Renal pelvis (tissue), 4 donors: Measurements from ENCODE around the gene ANKRD63. TPM values are rescaled to one million over a fixed set of nuclear protein-coding genes. Genes with fewer than 3 reads are reported as not detected.

Experiments
- DNase-seq: peaks from one replicate; pipeline ENCODE4 v3.0.0-alpha.2; 2013
- polyA plus RNA-seq, 3 donors: library from polyadenylated mRNA; unstranded; fragments of 120-200 nt; gene quantifications; one replicate each; pipeline ENCODE4 v1.2.1, GENCODE V29; 2013; ENCODE audit not compliant: insufficient read length in 3 of 3

Gene ANKRD63
- polyA plus RNA-seq, 3 donors: 0.34 to 0.40 TPM; not detected in 1

DNA sequence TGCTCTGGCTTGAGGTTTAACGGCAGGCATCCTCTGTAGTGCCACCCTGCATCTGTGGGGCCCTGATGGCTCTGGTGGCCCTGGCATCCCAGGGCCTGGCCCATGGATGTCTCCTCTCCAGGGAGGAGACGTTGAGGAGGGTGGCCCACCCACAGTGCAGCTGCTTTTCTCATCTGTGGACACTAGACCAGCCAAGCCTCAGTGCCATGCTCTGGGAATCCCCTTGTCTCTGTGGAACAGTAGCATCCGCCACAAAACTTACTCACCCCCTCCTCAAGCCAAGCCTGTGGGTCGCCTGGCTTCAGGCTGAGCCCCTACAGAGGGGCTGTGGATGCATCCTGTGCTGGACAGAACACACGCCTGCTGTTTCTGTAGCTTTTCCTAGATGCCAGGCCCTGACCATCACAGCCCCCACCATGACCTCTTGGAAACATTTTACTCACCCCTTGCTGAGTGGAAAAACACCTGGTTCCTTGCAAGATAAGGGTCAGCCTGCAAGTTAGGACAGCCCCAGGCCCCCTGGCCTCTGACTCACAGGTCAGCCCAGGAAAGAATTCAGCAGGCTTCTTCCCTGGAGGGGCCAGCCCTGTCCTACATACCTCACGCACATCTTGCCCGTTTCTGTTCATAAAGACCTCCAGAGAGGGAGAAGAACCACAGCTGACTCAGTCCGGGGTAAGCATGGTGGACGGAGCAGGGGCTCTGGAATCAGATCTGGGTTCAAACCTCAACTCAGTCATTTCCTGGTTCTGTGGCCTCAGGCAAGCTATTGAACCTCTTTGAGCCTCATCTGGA, 25.0 kb downstream of the ANKRD63 start:
- no peak for DNase-seq

DNA sequence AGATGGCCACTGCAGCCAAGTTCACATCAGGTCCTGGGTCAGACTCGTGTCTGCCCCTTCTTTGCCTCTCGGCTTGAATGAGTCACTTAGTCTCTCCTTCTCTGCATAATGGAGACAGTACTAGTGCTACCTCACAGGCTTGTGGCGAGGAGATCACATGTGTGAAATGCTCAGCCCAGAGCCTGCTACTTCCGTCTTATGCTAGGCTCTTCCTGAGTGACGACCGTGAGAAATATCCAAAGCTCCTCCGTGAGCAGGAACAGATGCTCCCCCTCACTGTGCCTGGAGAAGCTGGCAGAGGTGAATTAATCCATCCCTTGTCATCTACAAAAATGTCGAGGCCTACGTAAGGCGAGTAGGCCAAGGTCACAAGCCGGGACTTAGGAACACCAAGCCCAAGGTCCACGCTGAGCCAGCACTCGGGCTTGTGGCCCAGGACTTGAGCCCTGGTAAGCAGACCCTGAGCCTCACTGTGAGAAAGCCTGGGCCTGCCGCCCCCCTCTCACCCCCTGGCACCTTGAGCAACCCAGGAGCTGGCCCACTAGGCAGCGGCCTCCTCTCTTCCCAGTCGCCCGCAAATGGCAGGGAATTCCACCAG, 26.1 kb downstream of the ANKRD63 start:
- DNase-seq: no peak

DNA sequence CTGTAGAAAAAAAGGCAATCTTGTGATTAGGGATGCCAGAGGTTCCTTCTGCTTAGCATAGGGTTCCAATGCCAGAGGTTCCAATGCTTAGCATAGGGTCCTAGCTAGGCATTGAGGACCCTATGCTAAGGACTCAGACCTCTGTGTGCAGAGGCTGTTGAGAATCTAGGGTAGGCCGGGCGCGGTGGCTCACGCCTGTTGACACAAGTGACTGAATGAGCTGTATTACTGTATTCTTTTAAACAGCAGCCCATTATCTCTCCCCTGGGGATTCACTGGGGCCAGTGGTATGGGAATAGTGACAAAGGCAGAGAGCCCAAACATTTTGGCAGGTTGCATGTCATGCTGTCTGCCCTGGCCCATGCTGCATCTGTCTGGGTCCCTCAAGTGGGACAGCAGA, 27.8 kb downstream of the ANKRD63 start:
- DNase-seq: no peak

DNA sequence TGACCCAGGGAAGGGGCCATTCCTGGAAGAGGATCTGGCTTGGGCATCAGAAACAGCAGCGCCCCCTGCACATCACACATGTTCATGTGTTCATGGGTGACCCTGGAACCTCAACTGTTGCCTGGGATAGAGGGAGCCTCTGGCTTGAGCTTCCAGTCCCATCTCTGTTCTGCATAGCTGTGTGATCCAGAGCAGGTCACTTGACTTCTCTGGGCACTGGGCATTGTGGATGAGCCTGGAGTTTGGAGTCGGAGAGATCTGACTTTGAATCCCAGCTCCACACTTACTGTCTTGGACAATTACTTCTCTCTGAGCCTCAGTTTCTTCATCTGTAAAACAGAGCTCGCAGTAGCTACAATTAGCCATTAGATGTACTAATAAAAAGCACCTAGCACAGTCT, 28.4 kb downstream of the ANKRD63 start:
- DNase-seq: no peak

DNA sequence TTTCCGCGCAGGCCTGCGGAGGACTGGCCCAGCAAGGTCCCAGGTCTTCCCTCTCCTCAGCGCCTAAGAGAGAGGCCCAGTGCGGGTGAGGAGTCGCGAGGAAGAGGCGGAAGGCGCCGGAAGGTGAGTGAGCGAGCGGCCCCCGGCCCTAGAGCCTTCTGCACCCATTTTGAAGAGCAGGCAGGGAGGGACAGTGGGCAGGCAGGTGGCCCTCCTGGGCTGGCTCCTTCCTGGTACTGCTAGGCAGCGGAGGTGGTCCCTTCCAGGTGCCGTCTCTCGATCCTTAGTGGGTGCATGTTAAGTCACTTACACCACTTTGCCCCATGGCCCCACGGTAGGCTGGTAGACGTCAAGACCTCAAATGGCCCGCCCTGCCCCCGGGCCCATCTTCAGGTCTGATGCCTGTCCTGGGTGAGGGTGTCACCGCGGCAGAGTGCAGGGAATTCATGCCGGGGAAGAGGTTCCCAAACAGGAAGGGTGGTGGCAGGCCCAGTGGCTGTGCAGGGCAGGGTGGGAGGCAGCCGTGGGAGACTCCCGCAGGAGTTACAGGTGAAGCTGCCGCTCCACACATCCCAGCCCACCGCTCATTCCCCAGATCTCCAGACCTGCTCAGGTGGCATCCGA, 29.6 kb downstream of the ANKRD63 start:
- no peak for DNase-seq

DNA sequence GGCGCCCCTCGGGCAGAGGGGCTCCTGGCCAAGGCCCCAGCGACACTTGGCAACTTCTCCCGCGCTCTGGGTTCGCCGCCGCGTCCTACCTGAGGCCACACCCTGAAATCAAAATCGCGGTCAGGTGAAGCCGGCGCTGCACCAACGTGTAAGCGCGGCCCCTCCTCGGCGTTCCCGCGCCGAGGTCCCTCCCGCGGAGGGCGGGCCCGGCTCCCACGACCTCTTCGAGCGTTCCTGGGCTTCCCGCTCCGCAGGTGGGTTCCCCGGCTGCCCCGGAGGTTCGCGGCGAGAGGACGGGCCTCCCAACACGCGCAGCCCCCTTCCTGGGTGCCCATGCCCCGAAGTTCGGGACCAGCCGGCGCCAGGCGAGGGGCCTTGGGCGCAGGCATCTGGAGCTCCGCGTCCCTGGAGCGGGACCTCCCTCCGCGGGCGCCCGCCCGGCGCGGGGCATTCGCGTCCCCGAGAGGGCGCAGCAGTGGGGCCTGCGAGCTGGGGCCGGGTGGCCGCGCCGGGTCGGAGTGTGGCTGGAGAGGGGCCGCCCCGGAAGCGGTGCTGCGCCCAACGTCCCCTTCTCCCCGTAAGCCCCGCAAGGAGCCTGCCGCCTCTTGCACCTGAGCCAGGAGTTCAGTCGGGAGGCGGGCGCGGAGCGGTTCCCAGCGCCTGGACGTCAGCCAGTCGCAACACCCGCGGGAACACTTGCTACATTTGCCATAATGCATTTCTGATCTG, 30.3 kb downstream of the ANKRD63 start:
- no peak for DNase-seq

DNA sequence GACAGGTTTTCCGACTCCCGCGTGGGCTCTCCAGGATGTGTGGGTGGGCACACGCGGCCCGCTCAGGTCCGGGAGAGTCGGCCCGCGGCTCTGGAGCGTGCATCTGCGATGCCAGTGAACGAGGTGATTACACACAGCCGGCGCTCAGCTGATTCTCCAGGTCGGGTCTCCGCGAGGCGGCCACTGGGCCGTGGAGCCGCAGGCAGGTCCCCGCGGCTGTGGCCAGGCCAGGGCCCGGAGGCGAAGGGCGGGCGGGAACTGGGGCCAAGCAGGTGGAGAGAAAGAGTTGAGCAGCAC, 30.8 kb downstream of the ANKRD63 start:
- DNase-seq: no peak

DNA sequence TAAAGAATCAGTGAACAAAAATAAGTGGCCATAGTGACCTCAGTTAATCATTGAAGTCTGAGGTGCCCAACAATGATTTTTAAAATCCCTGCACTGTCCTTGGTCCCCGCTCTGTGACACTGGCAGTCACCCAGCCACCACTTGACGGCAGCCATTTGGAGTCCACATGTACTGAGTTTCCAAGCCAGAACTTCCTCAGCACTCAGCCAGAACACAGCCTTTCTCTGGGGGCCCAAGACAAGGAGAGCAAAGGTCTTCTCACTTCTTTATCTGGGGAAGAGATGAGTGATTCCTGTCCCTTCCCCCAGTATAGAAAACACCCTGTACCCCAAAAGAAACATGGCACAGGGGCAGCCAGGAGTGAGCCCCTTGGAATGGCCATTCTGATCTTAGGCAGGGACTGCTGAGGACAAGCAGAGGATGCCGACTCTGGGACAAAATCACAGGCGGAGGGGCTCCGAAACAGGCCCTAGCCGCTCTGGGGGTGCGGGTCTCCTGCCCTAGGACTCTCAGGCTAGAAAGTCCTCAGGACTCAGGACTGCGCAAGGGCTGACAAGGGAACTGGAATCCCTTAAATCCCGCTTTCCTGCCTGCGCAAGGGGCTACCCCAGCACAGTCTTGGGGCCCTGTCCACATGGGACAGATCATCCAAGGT, 31.3 kb downstream of the ANKRD63 start:
- no peak for DNase-seq

DNA sequence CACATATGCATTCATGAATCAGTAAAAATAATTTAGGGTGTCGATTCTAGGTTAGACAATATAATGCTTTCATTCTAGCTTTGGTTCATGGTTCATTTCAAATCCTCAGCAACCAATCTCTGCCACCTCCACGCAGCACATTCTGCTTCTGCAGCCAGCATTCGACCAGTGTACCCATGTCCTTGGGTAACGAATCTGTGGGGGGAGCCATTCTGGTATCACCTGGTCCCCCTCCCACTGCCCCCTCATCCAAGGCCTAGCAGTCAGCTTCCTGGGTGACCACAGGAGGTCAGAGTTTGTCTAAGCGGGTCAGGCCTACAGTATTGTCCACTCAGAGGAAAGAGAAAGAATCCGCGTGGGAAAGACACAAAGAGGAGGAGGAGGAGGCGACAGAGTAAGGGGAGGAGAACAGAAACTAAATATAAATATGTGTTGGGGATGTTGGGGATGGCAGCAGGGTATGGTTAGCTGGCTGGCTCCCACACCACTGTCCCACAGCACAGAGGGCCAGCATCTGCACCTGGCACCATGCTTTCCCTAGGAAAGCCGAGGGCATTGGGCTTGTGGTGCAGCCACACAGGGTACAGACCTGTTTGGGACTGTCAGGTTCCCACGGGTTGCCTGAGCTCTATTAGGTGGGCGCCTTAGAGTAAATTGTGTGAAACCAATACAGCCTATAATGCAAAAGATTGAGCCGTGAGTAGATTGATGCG, 31.9 kb downstream of the ANKRD63 start:
- no peak for DNase-seq

DNA sequence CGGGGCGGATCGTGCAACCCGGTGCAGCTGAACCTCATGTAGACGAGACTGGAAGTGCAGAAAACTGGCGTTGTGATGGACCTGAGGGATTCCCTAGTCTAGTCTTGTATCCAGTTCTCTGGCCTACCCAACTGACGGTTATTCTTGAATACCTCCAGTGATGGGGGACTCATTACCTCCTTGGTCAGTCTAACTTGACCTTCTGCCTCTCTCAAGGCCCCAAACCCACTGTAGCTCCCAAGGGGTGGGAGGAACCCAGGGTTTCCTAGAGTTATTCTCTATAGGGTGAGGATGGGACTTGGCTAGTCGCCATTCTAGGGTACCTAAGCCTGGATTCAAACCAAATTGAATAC, 32.6 kb downstream of the ANKRD63 start:
- no peak for DNase-seq

DNA sequence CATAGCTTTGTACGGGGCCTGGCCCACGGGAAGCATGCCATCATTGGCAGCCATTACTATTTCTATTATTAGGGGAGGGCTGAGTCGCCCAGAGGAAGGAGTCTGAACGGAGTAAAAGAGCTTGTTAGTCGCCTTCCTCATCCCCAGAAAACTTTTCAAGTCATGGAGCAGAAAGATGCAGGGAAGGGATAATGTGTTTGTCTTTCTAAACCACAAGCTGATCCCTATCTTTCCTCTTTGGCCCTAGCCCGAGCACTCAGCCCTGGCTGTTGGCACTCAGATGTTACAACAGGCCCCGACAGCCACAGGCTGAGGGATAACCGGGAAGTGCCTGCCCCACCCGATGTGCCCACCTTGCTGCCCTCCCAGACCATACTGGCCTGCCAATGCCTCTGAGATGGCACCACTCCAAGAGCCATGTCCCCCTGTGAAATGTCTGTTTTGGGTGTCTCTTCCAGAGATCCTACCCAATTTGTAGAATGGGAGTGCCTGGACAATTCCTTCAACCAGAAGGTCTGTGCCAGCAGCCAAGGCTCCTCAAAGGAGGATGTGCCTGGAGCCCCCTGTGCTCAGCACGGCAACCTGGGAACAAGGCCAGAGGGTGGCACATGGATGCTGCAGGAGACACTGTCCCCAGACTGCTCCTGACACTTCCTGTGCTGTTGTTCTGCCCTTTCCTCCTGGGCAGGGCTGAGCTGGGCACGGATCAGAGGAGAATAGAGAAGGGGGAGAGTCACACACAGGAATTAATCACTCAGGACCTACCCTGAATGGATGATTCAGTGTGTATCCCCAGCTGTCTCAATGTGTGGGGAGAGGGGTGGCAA, 33.2 kb downstream of the ANKRD63 start:
- no peak for DNase-seq

DNA sequence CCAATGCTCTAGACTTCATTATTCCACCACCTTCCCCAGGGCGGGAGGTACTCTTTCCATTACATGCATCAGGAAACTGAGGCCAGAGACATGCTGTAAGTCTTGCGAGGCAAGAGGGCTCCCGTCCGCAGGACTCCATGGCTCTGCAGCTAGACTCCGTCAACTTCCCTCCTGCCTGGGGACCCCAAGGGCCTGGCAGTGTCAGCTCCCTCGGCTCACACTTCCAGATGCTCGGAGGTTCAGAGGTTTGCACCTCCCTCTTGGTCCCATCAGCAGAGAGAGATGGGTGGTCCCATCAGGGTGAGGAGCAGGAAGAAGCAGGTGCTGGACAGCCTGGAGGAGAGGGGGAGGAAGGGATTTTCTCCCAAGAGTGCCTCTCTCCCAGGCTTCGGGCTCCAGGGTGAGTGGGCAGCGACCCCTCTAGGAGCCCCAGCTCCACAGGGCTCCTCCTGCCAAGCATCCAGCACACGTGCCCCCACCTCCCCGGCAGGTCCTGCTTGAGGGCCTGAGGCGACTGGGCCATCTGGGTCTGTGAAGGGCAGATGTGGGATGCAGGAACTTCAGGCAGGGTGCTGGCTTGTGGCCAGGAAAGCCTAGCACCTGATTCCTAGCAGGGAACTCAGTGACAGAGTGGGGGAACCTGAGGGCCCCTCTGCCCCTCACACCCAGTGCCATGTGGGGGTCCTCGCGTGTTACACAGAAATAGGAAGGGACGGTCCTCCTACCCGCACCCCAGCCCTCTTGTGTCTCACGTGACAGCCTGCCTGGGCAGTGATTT, 34.7 kb downstream of the ANKRD63 start:
- DNase-seq: no peak

DNA sequence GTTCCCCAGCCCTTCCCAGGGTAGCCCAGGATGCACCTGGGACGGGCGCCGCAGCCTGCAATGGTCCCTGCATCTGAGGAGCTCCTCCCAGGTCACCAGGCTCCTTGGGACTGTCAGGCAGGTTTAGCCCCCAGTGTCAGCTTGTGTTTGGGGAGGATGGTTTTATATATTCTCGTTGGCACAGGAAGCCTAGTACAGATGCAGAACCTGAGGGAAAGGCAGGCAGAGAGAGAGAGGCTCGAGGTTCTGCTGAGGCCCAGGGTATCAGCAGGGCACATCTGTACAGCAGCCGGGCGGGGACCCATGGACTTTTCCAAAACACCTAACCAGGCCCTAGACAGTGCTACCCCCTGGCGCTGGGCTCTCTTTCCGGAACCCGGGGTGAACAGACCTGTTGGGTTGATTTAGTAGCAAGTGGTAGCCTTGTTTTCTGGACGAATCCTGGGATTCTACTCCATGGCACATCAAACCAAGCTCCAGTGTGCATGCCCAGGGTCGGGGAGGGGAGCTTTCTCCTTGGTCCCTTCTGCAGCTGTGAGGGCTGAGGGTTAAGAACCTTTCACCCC, 35.4 kb downstream of the ANKRD63 start:
- DNase-seq: no peak

DNA sequence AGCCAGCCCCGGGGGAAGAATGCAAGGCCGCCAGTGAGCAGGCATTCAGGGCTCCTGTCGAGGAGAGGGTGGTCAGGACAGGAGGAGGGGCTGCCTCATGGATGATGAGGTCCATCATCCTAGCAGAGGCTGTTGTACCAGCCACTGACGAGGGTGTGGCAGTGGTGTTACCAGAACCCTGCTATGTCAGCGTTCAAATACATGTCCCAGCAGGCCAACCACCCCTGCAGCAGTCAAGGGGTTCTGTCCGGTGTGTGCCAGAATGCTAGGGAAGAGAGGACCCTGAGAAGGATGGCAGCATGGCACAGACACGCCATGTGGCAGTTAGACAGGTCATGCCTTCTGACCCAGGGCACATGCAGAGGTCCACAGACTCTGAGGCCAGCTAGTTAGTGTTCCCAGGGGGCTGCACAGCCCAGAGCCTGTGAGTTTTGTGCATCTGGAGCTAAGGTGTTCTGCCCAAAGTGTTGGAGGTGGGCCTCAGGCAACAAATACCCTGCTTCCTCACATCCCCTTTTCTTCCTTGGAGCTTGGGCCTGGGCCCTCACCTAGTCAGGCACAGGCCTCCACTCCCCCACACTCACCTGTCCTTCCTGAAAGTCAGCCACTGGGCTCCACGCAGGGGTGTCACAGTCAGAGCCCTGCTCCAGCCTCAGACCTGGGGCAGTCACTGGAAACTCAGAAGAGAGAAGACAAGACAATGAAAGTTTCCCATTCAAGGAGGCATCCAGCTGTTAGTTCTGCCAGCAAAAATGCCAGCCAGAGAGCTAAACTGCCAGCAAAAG, 36.2 kb downstream of the ANKRD63 start:
- no peak for DNase-seq

DNA sequence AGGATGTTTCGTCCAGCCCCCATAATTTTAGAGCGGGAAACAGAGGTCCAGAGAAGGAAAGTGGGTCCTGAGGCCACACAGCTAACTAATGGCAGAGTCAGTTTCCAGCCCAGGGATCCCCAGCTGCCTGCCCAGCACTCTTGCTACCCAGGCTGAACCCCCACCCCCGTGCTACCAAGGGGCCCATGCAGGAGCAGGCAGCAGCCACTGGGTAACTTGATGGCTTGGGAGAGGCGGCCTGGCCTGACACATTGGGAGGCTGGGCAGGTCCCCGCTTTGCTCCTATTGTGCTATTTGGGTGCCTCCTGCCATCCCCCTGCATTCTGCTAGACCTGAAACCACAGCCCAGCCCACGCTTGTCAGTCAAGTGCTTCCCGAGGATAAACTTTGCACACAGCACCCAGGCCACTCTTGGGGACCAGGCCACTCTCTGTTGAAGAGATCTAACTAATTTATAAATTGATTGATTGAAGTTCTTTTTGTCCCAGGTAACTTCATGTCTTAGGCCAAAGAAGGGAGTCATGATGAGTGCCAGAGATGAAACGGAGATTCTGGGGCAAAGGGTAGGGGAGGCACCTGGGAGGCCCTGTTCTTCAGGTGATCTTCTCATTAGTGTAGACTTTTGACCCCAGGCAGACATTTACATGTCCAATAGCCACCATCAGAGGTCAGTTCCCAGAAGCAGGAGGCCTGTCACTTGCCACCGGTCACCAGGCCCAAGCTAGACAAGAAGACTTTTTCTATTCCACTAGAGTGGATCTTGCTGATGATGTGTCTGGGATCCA, 37.0 kb downstream of the ANKRD63 start:
- no peak for DNase-seq

DNA sequence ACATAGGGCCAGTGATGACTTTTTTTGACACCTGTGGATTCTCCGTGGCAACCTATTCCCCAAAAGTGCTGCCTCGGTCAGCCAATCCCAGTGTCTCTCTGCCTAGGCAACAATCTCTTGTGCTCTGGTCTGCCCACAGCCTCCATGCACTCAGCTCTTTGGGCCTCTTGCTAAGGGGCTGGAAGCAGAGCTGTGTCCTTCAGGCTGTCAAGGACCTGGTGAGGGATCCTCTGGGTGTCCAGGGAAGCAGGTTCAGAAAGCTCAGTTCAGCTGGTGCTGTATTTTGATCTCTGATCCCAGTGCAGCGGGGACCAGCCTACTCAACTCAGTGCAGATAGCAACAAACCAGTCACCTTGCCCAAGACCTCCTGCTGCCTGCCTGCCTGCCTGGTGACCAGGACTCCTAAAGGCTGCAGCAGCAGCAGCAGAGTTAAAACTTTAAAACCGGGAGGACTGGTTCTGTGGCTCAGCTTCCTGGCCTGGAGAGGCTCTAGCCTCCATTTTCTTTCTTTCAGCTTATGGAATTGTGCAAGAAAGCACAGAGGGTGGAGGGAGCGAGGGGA, 37.8 kb downstream of the ANKRD63 start:
- no peak for DNase-seq

DNA sequence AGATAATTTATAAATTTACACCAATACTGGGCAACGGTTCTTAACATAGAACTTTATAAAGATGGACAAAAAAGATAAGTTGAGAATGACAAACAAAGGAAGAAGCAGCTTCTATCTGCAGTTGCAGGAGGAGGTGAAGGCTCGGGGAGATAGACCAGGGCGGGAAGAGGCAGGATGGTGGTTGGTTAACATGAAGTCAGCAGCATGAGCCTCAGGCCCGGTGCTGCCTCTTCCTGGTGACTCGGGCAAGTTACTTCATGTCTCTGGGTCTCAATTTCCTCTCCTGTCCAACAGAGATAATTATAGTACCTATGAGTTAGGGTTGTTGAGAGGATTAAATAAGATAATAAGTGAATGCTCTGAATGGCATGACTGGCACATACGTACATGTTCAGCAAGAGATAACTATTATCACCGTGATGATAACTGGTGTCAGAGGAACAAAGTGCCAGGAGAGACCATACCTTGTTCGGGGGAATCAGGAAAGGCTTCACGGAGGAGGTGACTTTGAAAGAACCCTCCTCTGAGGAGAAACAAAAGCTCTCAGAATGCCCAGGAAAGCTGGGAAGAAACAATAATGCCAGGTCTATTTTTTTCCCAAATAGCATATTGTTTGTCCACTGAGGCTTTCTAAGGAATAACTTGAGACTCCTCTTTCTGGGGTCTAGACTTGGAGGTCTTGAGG, 39.6 kb downstream of the ANKRD63 start:
- no peak for DNase-seq
